Osteocyte (in vitro differentiated cells): ENCODE results near the gene C10orf95. TPM values are rescaled to one million over a fixed set of nuclear protein-coding genes. Genes with fewer than 3 reads are reported as not detected.

Experiments
- DNase-seq: peaks from one replicate; pipeline ENCODE4 v3.0.0; 2021; ENCODE audit warnings: mixed read lengths; ENCODE audit not compliant: unreplicated experiment; ENCODE audit errors: extremely low spot score
- H3K27ac Mint-ChIP-seq: one replicate; pipeline ENCODE4 v1.8.0; 2021; ENCODE audit warnings: mild to moderate bottlenecking, mixed read lengths; ENCODE audit not compliant: unreplicated experiment
- H3K27me3 Mint-ChIP-seq: one replicate; pipeline ENCODE4 v1.8.0; 2021; ENCODE audit warnings: mixed read lengths; ENCODE audit not compliant: unreplicated experiment
- H3K36me3 Mint-ChIP-seq: one replicate; pipeline ENCODE4 v1.8.0; 2021; ENCODE audit warnings: mixed read lengths; ENCODE audit not compliant: unreplicated experiment
- H3K4me1 Mint-ChIP-seq: one replicate; pipeline ENCODE4 v1.8.0; 2021; ENCODE audit warnings: mixed read lengths; ENCODE audit not compliant: unreplicated experiment
- H3K4me3 Mint-ChIP-seq: one replicate; pipeline ENCODE4 v1.8.0; 2021; ENCODE audit warnings: mild to moderate bottlenecking, moderate library complexity, mixed read lengths; ENCODE audit not compliant: unreplicated experiment
- H3K9me3 Mint-ChIP-seq: one replicate; pipeline ENCODE4 v1.8.0; 2021; ENCODE audit warnings: mixed read lengths; ENCODE audit not compliant: unreplicated experiment
- CTCF ChIP-seq: fragments of 200-600 bp; sonication (generic); IDR thresholded peaks from 2 replicates; pipeline ENCODE4 v1.5.0; 2021; ENCODE audit warnings: antibody characterized with exemption, mild to moderate bottlenecking, moderate library complexity
- total RNA-seq: library from RNA; stranded (reverse); gene quantifications from 2 replicates; pipeline ENCODE4 v1.2.1, GENCODE V29; 2021

The C10orf95 gene
- total RNA-seq, 1 donor from 2014 or later, result not detected

- peaks cover 26% of the 10 kb centered on the region for H3K27me3 Mint-ChIP-seq
- H3K4me1 Mint-ChIP-seq, result peaks cover 21% of the 10 kb centered on the region
- no peak for TF ChIP-seq CTCF
- no peaks in the 10 kb centered on the region for H3K9me3 Mint-ChIP-seq
- no peak overlapping the region for H3K27ac Mint-ChIP-seq
- no peaks in the 10 kb centered on the region for H3K36me3 Mint-ChIP-seq
- no peak overlapping the region for H3K4me3 Mint-ChIP-seq
- DNase-seq, result no peak
These were observed 34.6 kb downstream of the C10orf95 start for GRCh38 chr10:102416695-102417094.

DNA sequence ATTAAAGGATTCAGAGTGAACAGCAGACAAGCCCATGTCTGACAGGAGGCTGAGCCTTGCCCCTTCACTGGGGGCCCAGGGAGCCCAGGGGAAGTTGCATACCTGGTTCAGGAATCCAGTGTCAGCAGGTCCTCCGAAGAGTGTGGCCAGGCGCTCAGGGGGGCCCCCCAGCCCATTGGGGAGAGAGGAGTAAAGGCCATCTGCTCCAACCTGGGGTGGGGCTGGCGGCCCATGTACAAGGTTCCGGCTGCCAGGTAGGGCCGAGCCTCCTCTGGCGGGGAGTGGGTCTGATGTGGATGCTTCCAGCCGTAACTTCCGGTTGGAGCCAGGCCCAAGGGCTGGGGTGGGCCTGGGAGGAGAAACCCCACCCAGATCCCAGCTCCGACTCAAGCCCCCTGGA lies 35.1 kb downstream of the C10orf95 start:
- peaks cover 30% of the 10 kb centered on the region for H3K27me3 Mint-ChIP-seq
- peaks cover 22% of the 10 kb centered on the region for H3K4me1 Mint-ChIP-seq

DNA sequence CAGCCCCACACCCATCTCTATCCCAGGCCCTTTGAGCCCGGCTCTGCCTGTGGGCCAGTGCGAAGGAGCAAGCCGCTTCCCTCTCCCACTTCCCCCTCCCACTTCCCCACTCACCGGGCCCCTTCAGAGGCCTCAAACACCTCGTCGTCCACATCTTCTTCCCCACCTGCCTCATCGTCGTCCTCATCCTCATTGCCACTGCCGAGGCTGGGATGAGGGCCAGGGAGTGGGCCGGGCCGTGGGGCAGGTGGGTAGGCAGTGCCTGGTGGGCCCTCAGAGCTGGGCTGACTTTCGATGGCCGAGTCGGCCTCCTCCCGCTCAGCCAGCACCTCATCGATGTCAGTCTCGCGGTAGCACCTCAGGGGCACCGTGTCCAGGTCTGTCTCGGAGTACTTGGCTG lies 36.6 kb downstream of the C10orf95 start:
- peaks cover 20% of the 10 kb centered on the region for H3K4me1 Mint-ChIP-seq
- no peak for TF ChIP-seq CTCF
- H3K9me3 Mint-ChIP-seq, result no peaks in the 10 kb centered on the region
- H3K27me3 Mint-ChIP-seq, result peaks cover 42% of the 10 kb centered on the region
- no peak overlapping the region for H3K4me3 Mint-ChIP-seq
- DNase-seq, result no peak
- H3K27ac Mint-ChIP-seq, result no peak overlapping the region
- peaks cover 3% of the 10 kb centered on the region for H3K36me3 Mint-ChIP-seq

More for the DNA sequence above, 35.1 kb downstream of the C10orf95 start:
- TF ChIP-seq CTCF, result no peak
- DNase-seq, result no peak
- Mint-ChIP-seq H3K36me3 (no peaks in the 10 kb centered on the region), H3K9me3 (no peaks in the 10 kb centered on the region), H3K27ac (no peak overlapping the region), H3K4me3 (no peak overlapping the region)

DNA sequence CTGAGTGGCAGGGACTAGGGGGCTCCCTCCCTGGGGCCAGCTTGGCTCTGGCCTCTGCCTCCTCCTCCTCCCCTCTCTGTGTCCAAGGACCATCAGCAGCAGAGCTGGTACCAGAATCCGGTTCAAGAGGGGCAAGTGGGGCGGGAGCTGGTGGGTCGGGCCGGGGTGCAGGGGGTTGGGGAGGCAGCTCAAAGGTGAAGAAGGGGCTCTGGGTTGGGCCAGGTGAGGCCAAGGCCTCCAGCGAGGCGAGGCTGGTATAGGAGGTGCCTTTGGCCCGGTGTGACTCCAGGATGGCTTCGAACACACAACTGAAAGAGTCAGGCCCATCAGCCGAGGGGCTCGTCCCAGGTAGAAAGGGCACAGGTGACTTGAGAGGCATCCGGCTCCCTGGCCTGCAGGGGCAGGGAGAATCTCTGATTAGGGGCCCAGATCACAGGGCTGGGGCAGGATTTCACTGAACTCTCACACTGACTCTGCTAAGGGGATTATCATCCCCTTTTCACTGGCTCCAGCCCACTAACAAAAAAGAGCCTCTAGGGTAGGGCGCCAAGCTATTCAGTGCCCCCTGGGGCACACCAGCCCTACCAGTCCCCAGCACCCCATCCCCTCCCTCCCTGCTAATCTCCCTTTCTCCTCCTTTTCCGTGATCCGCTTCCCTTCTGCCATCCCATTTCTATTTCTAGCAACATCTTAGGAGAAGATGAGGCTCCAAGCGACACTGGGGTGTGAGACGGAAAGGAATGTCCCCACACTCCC lies 37.4 kb downstream of the C10orf95 start:
- H3K27ac Mint-ChIP-seq, result no peak overlapping the region
- H3K36me3 Mint-ChIP-seq, result peaks cover 3% of the 10 kb centered on the region
- peaks cover 17% of the 10 kb centered on the region for H3K4me1 Mint-ChIP-seq
- TF ChIP-seq CTCF, result no peak
- H3K9me3 Mint-ChIP-seq, result no peaks in the 10 kb centered on the region
- peaks cover 46% of the 10 kb centered on the region for H3K27me3 Mint-ChIP-seq
- no peak for DNase-seq
- H3K4me3 Mint-ChIP-seq, result no peak overlapping the region

DNA sequence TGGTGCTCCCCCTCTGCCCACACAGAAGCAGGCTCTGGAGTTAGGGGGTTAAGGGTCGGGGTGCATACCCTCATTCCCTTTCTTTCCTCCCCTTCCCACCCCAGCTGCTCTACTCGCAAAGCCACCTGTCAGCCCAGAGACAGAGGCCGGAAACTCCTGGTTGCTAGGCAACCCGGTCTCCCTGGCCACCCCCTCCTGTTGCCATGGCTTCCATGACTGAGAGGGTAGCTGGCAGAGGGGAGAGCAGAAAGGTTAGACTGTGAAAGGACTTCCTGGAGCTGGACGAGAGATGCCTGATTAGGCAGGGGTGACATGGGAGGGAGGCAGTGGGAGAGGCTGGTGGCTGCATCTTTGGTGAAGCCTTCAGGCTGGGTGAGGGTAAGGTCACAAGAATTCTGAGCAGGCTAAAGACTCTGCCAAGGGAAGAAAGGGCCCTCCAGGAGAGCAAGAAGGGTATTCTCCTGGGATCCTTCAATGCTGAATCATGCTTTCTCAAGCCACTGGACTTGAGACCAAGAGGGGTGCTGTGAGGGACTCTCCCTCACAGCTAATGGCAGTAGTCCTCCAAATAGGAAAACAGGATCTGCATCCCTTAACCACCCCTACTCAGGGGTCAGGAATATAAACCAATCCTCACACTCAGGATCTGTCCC lies 38.2 kb downstream of the C10orf95 start:
- no peak for DNase-seq
- Mint-ChIP-seq H3K27me3 (peaks cover 47% of the 10 kb centered on the region), H3K4me3 (no peak overlapping the region), H3K9me3 (no peaks in the 10 kb centered on the region), H3K27ac (no peak overlapping the region), H3K4me1 (peaks cover 19% of the 10 kb centered on the region), H3K36me3 (peaks cover 3% of the 10 kb centered on the region)
- TF ChIP-seq CTCF, result no peak
